KMS-11 (cell line): ENCODE data around the gene IP6K1.
"Not testable (repeated sequence)": the region's sequence is repeated elsewhere in the genome, so short reads cannot be mapped to it uniquely, and the experiment has no call there.

ENCODE experiments used
- H2AFZ ChIP-seq: fragments of 200-600 bp; sonication (generic); 2 replicates; pipeline ENCODE4 v1.6.1; 2016; ENCODE audit warnings: antibody characterized with exemption, mixed run types, low read depth
- H3K27ac ChIP-seq: fragments of 200-600 bp; sonication (generic); 2 replicates; pipeline ENCODE4 v1.6.1; 2016; ENCODE audit warnings: mild to moderate bottlenecking, mixed run types
- H3K27me3 ChIP-seq: fragments of 200-600 bp; sonication (generic); 2 replicates; pipeline ENCODE4 v1.6.1; 2017; ENCODE audit warnings: mild to moderate bottlenecking, low read depth, mixed run types, moderate library complexity; ENCODE audit not compliant: insufficient read depth
- H3K36me3 ChIP-seq: fragments of 200-600 bp; sonication (generic); 2 replicates; pipeline ENCODE4 v1.6.1; 2017; ENCODE audit warnings: mild to moderate bottlenecking, mixed run types; ENCODE audit not compliant: insufficient read depth
- H3K4me1 ChIP-seq: fragments of 200-600 bp; sonication (generic); 2 replicates; pipeline ENCODE4 v1.6.1; 2016; ENCODE audit warnings: mild to moderate bottlenecking, low read depth, mixed run types; ENCODE audit not compliant: poor library complexity, severe bottlenecking
- H3K4me2 ChIP-seq: fragments of 200-600 bp; sonication (generic); 2 replicates; pipeline ENCODE4 v1.7.0; 2016; ENCODE audit warnings: mild to moderate bottlenecking, mixed run types
- H3K4me3 ChIP-seq: fragments of 200-600 bp; sonication (generic); IDR thresholded peaks from 2 replicates; pipeline ENCODE4 v1.6.1; 2017; ENCODE audit warnings: low read depth, low read length, mixed read lengths; ENCODE audit not compliant: insufficient read depth
- H3K79me2 ChIP-seq: fragments of 200-600 bp; sonication (generic); 2 replicates; pipeline ENCODE4 v1.6.1; 2016; ENCODE audit warnings: low read depth, mixed run types; ENCODE audit not compliant: insufficient read depth
- H3K9ac ChIP-seq: fragments of 200-600 bp; sonication (generic); 2 replicates; pipeline ENCODE4 v1.6.1; 2016; ENCODE audit warnings: mild to moderate bottlenecking, mixed run types
- H4K20me1 ChIP-seq: fragments of 200-600 bp; sonication (generic); 2 replicates; pipeline ENCODE4 v1.6.1; 2016; ENCODE audit warnings: mild to moderate bottlenecking, mixed run types; ENCODE audit not compliant: insufficient read depth
- CTCF ChIP-seq: fragments of 200-600 bp; sonication (generic); conservative IDR thresholded peaks from 2 replicates; pipeline ENCODE4 v1.6.1; 2017; ENCODE audit warnings: low read depth, mild to moderate bottlenecking, antibody characterized with exemption, low read length, moderate library complexity, mixed read lengths

Gene IP6K1

GRCh38 chr3:49786357-49787181 is at the start of gene IP6K1:
TSS of gene IP6K1 (minus strand) at chr3:49786542. CDS start at chr3:49748040, 38,502 bp downstream.
- H3K4me2 ChIP-seq: peak within 1 kb of the TSS; percentile 87
- peak within 1 kb of the TSS; percentile 52 for H3K27ac ChIP-seq

GRCh38 chr3:49831341-49831740 is 45.0 kb upstream of the IP6K1 start:
- Histone ChIP-seq H3K4me2 (no peak overlapping the region), H3K27ac (no peak overlapping the region), H3K27me3 (no peaks in the 10 kb centered on the region), H3K36me3 (no peaks in the 10 kb centered on the region), H4K20me1 (no peaks in the 10 kb centered on the region), H3K9ac (no peak overlapping the region), H3K4me1 (no peaks in the 10 kb centered on the region), H3K4me3 (no peak overlapping the region), H3K79me2 (no peaks in the 10 kb centered on the region), H2AFZ (no peak overlapping the region)
- no peak for TF ChIP-seq CTCF

More at GRCh38 chr3:49786357-49787181, at the start of gene IP6K1:
- Histone ChIP-seq H3K36me3 (no peaks in the 10 kb centered on the region), H4K20me1 (no peaks in the 10 kb centered on the region), H3K9ac (peak within 1 kb of the TSS; percentile 73), H3K4me1 (peaks cover 10% of the 10 kb centered on the region), H3K4me3 (peak within 1 kb of the TSS; percentile 52), H2AFZ (peak within 1 kb of the TSS; percentile 76), H3K79me2 (peaks cover 25% of the 10 kb centered on the region), H3K27me3 (no peaks in the 10 kb centered on the region)
- TF ChIP-seq CTCF: no peak

GRCh38 chr3:49826016-49826415 is 39.7 kb upstream of the IP6K1 start:
- TF ChIP-seq CTCF: no peak

GRCh38 chr3:49823131-49823530 is 36.8 kb upstream of the IP6K1 start:
- not testable (repeated sequence) for H3K9ac ChIP-seq, H3K27me3 ChIP-seq, H3K4me3 ChIP-seq, H3K4me1 ChIP-seq, H2AFZ ChIP-seq, H3K36me3 ChIP-seq, H4K20me1 ChIP-seq, H3K4me2 ChIP-seq, H3K27ac ChIP-seq, H3K79me2 ChIP-seq

More at GRCh38 chr3:49826016-49826415, 39.7 kb upstream of the IP6K1 start:
- Histone ChIP-seq H3K36me3 (no peaks in the 10 kb centered on the region), H3K27ac (no peak overlapping the region), H3K79me2 (no peaks in the 10 kb centered on the region), H4K20me1 (no peaks in the 10 kb centered on the region), H2AFZ (no peak overlapping the region), H3K4me1 (no peaks in the 10 kb centered on the region), H3K4me3 (no peak overlapping the region), H3K4me2 (no peak overlapping the region), H3K27me3 (no peaks in the 10 kb centered on the region), H3K9ac (no peak overlapping the region)
